EL (cell line): ENCODE results near the gene NSG1.
"Not testable (repeated sequence)": the region's sequence is repeated elsewhere in the genome, so short reads cannot be mapped to it uniquely, and the experiment has no call there.

Experiments
- DNase-seq: peaks from one replicate; pipeline ENCODE4 v3.0.0-alpha.2; 2016

Gene NSG1

DNA sequence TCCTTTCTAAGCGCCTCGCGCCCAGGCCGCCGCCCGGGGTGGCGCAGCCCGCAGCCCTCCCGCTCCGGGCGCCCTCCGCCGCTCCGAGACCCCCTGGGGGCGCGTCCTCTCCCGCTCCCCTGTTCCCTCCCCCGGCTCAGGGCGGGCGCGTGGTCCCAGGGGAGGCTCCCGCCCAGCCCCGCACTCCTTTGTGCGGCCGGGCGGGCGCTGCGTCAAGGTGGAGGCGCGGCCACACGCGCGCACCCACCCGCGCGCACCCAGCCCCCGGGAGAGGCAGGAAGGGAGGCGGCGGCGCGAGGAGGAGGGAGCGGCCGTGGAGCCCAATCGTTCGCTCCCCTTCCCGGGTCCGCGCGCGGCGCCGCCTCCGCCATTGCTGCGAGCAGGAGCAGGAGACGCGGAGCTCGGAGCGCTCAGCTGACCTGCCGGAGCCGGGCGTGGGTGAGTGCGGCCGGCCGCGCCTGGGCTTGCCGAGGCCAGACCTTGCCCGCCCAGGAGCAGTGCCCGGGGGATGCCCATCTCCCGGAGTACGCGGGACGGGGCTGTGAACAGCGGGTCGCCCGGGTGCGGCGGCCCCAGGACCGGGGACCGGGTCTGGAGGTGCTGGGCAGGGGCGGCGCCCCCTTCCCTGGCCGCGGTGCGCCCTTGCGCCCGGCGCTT is at the start of gene NSG1:
Gene NSG1 (plus strand): TSS at position 367 of the 657 bp plus-strand sequence. CDS start 528 bp downstream, outside the sequence.
- peak; percentile 26 for DNase-seq

- no peak for DNase-seq
Observed at GRCh38 chr4:4338210-4339001, 48.5 kb upstream of the NSG1 start.

DNA sequence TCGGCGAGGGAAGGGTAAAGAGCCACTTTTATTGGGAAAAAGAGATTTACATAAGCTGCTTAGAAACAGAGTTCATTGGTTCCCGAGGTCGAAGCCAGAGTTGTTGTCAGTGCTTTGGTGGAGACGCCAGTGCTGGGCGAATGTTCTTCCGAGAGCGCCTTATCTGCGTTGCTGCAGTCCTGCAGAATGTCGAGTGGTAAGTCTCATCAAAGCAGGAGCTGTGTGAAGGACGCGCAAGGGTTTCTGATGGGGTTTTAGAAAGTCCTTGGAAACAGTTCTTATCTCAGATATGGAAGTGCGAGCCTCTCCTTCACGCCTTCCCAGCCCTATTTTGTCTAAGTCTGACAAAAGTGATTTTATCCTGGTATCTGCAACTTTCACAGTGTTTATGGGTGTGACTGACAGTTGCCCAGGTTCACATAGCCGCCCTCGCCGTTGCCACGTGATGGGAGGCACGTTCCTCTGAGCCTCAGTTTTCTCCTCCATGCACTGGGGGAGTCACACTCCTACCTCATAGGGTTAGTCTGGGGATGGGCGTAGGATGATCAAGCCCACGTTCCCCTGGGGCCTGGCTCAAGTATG is 47.3 kb upstream of the NSG1 start:
- no peak for DNase-seq

DNA sequence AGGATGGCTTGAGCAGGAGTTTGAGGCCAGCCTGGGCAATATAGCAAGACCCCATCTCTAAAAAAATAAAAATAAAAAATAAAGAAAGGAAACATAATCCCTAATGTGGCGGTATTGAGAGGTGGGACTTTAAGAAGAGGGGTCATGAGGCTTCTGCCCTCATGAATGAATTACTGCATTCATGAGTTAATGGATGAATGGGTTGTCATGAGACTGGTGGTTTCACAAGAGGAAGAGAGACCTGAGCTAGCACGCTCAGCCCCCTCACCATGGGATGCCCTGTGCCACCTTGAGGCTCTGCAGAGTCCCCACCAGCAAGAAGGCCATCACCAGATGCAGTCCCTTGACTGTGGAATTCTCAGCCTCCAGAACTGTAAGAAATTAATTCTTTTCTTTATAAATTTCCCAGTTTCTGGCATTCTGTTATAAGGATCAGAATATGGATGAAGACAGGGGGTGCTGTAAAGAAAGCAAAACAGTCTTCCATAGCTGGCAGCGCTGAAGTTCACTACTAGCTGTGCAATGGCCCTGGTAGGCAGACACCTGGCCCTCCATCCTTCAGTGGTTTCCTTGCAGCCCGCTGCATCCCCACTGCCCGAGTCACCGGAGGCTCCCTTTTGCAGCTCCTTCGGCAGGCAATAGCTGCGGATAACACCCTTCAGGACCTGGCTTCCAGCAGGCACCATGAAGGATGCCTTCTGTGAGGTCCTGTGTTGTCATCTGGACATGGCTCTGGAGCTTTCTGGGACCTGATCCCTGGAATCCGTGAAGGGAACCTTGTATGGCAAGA is 44.8 kb upstream of the NSG1 start:
- no peak for DNase-seq

GRCh38 chr4:4343038-4343437 is 43.9 kb upstream of the NSG1 start:
- DNase-seq, result no peak

GRCh38 chr4:4344915-4345527 is 41.9 kb upstream of the NSG1 start:
- DNase-seq, result no peak

GRCh38 chr4:4347585-4347984 is 39.3 kb upstream of the NSG1 start:
- no peak for DNase-seq

DNA sequence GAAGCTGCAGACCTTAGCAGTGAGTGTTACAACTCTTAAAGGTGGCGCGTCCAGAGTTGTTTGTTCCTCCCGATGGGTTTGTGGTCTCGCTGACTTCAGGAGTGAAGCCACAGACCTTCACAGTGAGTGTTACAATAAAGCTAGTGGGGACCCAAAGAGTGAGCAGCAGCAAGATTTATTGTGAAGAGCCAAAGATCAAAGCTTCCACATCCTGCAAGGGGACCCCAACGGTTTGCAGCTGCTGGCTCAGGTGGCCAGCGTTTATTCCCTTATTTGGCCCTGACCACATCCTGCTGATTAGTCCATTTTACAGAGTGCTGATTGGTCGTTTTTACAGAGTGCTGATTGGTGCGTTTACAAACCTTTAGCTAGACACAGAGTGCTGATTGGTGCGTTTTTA is 38.3 kb upstream of the NSG1 start:
- not testable (repeated sequence) for DNase-seq

DNA sequence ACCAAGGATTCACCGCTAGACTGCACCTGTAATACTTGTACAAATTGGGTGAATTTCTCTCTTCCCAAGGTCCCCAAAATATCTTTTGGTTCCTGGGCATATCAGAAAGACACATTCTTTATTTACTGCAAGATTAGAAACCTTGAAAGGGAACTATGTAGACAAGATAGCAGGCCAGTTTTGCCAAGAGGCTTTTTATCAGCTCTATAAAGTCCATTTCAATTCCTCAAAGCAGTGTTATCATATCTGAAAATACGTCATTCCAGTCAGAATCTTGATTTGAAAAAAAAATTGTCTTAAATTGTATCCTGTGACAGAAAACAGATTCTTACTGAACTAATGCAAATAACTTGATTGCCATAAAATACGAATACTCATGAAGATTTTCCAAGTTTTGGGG is 37.0 kb upstream of the NSG1 start:
- no peak for DNase-seq

DNA sequence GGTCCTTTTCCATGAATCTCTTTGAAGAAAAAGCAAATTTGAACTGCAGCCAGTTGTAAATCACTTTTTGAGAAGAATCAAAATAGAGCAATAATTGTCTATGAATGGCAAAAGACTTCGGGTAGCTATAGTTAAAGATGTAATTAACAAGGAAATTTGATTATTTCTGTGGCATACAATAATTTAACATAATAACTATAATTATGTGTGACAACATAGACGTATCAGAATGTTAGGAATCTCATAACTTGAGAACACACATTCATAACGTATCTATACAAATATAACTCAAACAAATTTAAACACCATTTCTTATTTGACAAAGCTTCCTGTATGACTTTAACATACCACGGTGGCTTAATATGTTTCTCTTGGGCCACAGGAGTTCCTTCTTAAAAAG is 36.0 kb upstream of the NSG1 start:
- DNase-seq, result no peak

GRCh38 chr4:4355302-4355701 is 31.6 kb upstream of the NSG1 start:
- no peak for DNase-seq

DNA sequence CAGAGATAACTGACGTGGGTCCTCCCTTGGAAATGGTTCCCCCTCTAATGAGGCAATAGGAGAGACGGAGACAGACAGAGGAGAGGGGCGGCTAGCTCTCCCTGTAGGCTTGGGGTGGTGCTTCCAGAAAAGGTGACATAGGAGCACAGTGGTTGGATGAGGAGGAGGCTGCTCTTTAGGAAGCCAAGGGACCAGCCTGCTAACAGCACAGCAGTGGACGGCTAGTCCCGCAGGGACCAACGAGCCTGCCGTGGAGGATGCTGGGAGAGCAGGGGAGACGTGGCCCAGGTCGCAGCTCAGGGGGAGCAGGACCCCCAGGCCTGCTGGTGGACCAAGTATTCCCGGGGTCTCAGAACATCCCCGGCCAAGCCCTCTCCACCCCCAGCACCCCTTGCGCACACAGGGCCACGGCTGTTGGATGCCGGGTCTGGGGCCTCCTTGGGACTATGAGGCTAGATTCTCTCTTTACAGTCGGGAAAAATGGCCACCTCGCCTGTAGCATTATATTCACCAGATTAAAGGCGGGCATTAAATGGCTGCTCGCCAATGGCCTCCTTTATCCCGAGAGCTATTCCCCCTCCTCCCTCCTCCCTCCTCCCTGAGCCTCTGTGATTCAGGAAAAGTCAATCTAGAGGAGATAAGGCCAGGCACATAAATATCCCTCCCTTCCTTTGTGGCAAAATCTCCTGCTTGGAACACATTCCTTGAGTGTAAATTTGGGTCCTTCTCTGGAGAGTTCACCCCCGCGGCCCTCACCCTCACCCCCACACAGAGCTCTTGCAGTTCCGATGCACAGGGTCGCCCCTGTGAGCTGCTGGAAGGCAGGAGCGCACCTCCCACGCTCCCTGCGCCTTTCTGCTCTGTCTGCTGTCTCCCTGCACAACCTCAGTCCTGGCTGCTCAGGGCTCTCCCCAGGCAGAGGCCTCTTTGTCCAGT is 30.5 kb upstream of the NSG1 start:
- no peak for DNase-seq

- no peak for DNase-seq
Observed at GRCh38 chr4:4358093-4358854, 28.6 kb upstream of the NSG1 start.

GRCh38 chr4:4361883-4362282 is 25.0 kb upstream of the NSG1 start:
- DNase-seq, result no peak

DNA sequence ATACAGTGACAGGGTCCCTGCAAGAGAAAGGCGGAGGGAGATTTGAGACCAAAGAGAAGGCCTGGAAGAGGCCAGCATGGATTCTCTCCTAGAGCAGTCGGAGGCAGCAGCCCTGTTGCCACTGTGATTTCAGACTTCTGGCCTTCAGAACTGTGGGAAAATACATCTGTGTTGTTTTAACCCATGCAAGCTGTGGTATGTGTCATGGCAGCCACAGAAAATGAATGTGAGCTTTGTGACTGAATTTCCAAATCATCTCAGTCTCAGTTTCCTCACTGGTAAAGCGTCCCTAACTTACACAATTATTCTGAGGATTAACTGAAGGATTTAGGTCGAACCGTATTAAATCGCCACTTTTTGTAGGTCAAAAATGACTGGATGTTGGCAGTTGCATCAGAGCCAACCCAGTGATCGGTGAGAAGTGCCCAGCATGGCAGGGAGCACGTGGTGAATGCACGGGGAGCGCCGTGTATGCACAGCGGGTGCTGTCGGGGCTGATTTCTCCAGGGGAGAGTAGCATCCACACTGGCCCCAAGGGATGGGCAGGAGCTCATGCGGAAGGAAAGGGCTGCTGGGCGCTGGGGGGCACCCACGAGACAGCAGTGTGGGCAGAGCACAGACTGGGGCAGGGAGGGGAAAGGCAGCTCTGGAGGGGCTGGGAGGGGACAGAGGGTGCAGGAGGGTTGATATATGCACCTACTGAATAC is 23.8 kb upstream of the NSG1 start:
- no peak for DNase-seq

- no peak for DNase-seq
Observed at GRCh38 chr4:4364061-4364460, 22.8 kb upstream of the NSG1 start.

DNA sequence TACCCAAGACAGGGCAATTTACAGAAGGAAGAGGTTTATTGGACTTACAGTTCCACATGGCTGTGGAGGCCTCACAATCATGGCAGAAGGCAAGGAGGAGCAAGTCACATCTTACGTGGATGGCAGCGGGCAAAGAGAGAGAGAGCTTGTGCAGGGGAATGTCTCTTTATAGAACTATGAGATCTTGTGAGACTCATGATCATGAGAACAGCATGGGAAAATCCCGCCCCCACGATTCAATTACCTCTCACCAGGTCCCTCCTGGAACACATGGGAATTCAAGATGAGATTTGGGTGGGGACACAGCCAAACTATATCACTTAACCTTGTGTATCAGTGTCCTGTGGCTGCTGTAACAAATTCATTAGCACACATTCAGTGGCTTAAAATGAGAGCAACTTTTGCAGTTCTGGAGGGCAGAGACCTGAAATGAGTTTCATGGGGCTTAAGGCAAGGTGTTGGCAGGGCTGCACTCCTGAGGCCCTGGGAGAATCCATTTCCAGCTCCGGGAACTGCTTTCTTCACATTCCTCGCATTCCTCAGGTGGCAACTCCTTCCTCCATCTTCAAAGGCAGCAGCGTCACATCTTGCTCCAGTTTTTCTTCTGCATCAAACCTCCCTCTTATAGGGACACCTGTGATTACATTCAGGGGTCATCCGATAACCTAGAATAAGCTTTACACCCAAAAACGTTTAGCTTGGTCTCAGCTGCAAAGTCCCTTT is 22.3 kb upstream of the NSG1 start:
- no peak for DNase-seq

DNA sequence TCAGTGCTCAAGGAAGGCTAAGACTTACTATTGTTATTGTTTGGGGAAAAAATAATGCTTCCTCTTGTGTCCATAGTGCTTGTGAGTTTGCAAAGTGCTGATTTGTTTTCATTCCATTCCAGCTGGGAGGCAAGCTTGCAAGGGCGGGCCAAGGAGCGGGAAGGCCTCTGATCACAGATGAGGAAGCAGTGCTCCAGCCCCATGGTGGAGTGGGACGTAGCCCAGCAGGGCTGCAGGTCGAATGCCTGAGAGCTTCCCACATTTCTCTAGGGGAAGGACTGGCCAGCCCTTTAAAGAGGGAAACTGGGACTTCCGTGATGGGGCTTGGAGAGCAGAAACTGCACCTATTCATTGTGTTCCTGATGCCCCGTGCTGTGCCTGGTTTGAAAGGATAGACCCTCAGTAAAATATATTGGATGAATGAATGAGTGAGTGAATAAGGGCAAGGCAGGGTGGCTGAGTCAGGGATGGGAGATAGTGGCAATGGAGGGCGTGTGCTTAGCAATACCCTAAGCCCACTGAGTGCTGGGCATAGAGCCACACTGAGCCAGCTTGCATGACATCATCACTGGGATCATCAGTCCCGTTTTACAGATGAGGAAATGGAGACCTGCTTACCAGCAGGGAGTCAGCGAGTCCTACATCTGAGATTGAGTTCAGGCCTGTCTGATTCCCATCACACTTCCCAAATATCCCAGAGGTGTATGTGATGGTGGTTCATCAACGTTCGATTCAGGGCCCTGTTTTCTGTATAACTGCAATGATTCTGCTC is 17.9 kb upstream of the NSG1 start:
- no peak for DNase-seq
